GM12872 (cell line): Measurements from ENCODE around the gene BLVRA.

ENCODE experiments used
- CTCF ChIP-seq: IDR thresholded peaks from 3 replicates; pipeline ENCODE4 v1.5.1; 2011; ENCODE audit warnings: low read depth, mild to moderate bottlenecking, low read length, moderate library complexity; ENCODE audit not compliant: insufficient read depth

BLVRA gene

DNA sequence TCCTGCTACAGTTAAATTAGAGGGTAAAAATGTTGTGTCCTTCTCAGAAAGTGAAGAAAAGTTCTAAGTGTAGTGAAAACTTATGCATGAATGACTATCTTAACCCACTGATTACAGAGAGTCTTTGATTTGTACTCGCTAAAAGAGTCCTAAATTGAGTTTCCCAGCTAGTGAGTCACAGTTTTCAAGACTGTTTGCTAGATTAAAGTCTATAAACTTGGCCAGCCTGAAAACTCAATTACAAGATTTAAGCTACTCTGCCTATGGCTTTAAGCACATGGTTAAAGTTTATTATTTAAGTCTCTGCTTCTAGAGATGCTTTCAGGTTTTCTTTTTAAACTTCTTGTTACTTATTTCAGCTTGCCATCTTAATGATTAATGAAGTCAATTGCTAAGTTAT, 66.5 kb downstream of the BLVRA start:
- no peak for TF ChIP-seq CTCF

DNA sequence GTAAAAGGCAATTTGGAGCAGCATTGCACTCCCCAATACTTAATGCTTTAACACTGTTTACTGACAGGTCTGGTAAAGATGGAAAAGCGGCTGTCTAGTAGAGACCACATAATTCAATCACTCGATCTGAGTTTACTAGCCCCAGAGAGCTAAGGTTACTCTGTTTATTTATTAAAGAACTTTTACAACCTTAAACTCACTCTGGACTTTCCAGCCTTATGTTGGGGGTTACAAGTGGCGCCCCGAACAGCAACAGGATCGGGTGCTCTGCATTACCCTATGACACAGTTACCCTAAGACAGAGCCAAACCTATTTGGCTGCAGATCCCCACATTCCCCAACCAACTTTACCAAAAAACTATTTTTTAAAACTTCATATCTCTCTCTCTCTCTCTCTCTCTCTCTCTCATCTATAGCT, 66.9 kb downstream of the BLVRA start:
- no peak for TF ChIP-seq CTCF

DNA sequence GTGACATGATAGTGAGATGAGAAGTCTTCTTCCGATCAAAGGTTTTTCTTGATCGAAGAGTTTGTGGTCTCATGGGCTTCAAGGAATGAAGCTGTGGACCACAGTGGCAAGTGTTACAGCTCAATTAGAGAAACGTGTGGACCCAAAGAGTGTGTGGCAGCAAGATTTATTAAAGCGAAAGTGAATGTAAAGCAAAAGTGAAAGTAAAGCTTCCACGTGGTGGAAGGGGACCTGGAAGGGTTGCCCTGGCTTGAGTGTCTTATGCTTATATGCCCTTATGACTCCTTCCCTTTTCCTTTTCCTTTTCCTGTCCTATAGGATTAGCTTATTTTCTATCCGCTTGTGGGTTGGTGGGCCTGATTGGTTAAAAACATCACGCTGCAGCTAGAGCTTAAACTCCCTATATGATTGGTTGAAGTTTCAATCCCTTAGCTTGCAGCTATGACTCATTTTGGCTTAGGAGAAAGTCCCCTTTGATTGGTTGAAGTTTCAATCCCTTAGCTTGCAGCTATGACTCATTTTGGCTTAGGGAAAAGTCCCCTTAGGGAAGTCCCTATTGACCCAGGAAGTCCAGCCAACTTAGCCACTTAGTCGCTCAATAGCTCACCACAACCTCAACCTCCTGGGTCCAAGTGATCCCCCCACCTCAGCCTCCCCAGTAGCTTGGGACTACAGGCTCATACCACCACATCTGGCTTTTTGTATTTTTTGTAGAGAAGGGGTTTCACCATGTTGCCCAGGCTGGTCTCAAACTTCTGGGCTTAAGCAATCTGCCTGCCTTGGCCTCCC, 76.2 kb downstream of the BLVRA start:
- no peak for TF ChIP-seq CTCF

DNA sequence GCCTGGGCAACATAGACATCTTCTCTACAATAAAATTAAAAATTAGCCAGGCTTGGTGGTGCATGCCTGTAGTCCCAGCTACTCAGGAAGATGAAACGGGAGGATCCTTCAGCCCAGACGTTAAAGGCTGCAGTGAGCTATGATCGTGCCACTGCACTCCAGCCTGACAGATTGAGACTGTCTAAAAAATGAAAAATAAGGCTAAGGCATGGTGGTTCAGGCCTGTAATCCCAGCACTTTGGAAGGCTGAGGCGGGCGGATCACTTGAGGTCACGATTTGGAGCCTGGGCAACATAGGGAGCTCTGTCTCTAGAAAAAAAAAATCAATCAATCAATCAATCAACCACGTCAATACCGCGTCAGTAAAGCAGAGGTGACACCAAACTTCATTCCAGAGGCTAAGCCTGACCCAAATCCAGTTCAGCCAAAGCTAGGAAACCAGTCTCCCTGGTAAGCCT, 79.8 kb downstream of the BLVRA start:
- no peak for TF ChIP-seq CTCF

DNA sequence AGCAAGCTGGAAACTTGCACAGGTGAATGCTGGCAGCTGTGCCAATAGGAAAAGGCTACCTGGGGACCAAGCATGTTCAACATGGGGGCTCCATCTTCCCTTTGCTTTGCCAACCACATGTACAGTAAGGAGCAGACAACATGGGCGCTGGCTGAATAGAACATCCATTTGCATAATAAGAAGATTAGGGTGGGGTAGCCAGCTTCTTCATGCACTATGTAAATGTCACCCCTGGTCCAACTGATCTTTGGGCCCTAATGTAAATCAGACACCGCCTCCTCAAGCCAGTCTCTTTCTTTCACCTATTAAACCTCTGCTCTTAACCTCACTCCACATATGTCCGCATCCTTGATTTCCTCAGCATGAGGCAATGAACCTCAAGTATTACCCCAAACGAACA, 84.8 kb downstream of the BLVRA start:
- no peak for TF ChIP-seq CTCF

- TF ChIP-seq CTCF: no peak
Observed at GRCh38 chr7:43844257-43844656, 85.8 kb downstream of the BLVRA start.

DNA sequence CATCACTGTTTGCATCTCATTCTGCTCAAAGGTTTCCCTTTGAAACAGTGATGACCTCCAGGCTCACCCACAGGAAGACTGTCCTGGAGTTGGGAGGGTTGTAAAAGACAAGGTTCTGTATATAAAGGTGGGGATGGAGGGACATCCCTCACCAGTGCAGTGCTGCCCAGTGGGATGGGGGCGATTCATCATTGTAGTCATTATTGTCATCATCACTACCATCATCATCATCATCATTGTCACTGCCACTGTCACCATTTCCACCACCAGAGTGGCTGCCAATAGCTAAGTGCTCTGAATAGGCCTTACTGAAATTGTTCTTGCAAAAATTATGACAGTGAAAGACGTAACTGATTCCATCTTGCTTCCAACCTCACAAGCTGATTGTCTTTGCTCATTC, 86.2 kb downstream of the BLVRA start:
- TF ChIP-seq CTCF: no peak

DNA sequence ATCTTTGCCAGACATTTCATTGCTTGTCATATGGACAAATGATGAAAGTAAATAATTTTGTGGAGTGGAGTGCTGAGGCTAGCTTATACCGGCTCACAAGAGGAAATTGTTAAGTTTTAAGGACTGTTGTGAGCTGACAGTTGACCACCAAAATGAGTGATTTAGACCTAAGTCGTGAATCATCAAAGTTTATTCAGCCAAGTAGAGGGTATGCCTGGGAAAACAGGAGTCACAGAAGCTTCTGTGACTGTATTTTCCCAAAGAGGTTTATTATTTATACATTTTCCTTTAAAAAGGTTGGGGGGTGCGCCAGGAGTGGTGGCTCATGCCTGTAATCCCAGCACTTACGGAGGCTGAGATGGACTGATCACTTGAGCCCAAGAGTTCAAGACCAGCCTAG, 89.0 kb downstream of the BLVRA start:
- no peak for TF ChIP-seq CTCF
